ENCODE measurements around the gene TMPRSS4.

The TMPRSS4 gene

GRCh38 chr11:118157186-118157895, 80.5 kb downstream of the TMPRSS4 start:
- no peak for DNase-seq

- DNase-seq: no peak
Measured at GRCh38 chr11:118161786-118162185, 84.9 kb downstream of the TMPRSS4 start.

GRCh38 chr11:118162846-118163245, 86.0 kb downstream of the TMPRSS4 start:
- no peak for DNase-seq

- DNase-seq: no peak
Measured at GRCh38 chr11:118163494-118163893, 86.6 kb downstream of the TMPRSS4 start.

GRCh38 chr11:118164885-118165284, 88.0 kb downstream of the TMPRSS4 start:
- DNase-seq: no peak

- DNase-seq: no peak
Measured at GRCh38 chr11:118166641-118167040, 89.8 kb downstream of the TMPRSS4 start.

GRCh38 chr11:118167253-118167652, 90.4 kb downstream of the TMPRSS4 start:
- DNase-seq: no peak

GRCh38 chr11:118167906-118168305, 91.0 kb downstream of the TMPRSS4 start:
- no peak for DNase-seq

GRCh38 chr11:118168316-118168715, 91.4 kb downstream of the TMPRSS4 start:
- DNase-seq: no peak

- no peak for DNase-seq
Measured at GRCh38 chr11:118168751-118169150, 91.9 kb downstream of the TMPRSS4 start.

GRCh38 chr11:118169300-118170140, 92.6 kb downstream of the TMPRSS4 start:
- no peak for DNase-seq

GRCh38 chr11:118170231-118170630, 93.4 kb downstream of the TMPRSS4 start:
- DNase-seq: no peak

GRCh38 chr11:118170882-118171268, 94.0 kb downstream of the TMPRSS4 start:
- no peak for DNase-seq
